ENCODE measurements around the gene KIF20B.

DNA sequence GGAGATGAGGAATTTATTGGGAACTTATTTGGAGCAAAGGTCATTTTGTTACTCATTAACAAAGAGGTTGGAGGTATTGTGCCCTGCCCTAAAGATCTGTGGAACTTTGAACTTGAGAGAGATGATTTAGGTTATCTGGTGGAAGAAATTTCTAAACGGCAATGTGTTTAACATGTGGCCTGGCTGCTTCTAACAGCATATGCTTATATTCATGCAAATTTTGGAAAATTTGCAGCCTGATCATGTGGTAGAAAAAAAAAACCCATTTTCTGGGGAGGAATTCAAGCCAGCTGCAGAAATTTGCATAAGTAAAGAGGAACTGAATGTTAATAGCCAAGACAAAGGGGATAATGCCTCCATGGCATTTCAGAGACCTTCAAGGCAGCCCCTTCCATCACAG, 45.7 kb upstream of the KIF20B start:
- TF ChIP-seq, protein P1, sequence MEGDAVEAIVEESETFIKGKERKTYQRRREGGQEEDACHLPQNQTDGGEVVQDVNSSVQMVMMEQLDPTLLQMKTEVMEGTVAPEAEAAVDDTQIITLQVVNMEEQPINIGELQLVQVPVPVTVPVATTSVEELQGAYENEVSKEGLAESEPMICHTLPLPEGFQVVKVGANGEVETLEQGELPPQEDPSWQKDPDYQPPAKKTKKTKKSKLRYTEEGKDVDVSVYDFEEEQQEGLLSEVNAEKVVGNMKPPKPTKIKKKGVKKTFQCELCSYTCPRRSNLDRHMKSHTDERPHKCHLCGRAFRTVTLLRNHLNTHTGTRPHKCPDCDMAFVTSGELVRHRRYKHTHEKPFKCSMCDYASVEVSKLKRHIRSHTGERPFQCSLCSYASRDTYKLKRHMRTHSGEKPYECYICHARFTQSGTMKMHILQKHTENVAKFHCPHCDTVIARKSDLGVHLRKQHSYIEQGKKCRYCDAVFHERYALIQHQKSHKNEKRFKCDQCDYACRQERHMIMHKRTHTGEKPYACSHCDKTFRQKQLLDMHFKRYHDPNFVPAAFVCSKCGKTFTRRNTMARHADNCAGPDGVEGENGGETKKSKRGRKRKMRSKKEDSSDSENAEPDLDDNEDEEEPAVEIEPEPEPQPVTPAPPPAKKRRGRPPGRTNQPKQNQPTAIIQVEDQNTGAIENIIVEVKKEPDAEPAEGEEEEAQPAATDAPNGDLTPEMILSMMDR (IDR thresholded peaks at IDR 0.05): no peak
- TF ChIP-seq POLR2A (IDR thresholded peaks at IDR 0.05): no peak
